ENCODE data around the gene ALG14.

The ALG14 gene

DNA sequence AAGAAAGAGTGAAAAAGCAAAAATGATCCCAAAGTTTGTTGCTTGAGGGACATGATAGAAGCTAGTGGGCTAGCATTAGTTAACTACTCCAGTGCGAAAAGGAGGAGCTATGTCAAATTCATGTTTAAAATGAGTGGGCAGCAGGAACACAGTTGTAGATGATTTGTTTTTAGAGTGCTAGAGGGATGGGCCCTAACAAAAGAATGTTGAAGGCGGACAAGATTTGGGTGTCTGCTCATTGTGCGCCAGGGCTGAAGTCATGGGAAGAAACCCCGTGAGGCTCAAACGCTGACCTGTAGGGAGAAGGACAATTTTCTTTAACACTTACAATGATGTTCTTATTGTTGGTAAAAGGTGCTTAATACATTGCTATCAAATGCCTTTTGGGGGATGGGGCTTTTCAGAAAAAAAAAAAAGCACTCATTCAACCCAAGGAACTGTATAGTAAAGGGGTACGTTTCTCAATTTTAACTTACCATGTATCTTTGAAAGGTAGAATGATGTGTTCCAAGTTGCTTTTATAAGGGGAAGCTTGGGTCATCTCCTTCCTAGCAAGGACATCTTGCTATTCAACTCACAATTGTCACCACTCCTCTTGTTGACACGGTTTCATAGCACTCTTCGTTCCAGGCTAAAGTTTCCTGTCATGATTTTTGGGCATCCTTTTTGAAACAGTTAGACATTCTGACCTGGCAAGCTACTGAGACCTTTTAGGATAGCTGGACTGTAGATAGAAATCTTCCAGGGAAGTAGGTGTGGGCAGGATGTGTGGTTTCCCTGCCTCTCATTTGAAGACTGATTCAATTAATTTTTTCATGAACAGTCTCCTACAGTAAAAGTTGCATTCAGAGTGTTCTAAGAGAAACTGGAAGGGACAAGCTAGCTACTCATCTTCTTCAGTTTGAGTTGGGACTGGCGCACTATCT, 92.8 kb downstream of the ALG14 start:
- TF ChIP-seq, protein P1, sequence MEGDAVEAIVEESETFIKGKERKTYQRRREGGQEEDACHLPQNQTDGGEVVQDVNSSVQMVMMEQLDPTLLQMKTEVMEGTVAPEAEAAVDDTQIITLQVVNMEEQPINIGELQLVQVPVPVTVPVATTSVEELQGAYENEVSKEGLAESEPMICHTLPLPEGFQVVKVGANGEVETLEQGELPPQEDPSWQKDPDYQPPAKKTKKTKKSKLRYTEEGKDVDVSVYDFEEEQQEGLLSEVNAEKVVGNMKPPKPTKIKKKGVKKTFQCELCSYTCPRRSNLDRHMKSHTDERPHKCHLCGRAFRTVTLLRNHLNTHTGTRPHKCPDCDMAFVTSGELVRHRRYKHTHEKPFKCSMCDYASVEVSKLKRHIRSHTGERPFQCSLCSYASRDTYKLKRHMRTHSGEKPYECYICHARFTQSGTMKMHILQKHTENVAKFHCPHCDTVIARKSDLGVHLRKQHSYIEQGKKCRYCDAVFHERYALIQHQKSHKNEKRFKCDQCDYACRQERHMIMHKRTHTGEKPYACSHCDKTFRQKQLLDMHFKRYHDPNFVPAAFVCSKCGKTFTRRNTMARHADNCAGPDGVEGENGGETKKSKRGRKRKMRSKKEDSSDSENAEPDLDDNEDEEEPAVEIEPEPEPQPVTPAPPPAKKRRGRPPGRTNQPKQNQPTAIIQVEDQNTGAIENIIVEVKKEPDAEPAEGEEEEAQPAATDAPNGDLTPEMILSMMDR (conservative IDR thresholded peaks at IDR 0.05): no peak
- H3K27ac ChIP-seq: peak overlapping the region; percentile 8; the same call in 1 of the 2 replicates

DNA sequence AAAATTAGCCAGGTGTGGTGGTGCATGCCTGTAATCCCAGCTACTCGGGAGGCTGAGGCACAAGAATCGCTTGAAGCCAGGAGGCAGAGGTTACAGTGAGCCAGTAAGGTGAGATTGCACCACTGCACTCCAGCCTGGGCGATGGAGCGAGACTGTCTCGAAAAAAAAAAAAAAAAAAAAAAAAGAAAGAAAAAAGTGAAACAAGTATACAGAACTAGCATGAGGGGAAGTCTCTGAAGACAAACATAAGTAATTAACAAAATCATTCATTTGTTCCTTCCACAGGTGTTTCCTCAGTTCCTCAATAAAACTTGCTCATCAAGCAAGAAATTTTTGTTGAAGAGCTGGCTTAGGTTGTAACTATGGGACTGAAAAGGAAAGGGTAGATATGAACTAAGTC, 93.6 kb downstream of the ALG14 start:
- TF ChIP-seq, protein P1 (conservative IDR thresholded peaks at IDR 0.05): no peak
- no peak overlapping the region for H3K27ac ChIP-seq

DNA sequence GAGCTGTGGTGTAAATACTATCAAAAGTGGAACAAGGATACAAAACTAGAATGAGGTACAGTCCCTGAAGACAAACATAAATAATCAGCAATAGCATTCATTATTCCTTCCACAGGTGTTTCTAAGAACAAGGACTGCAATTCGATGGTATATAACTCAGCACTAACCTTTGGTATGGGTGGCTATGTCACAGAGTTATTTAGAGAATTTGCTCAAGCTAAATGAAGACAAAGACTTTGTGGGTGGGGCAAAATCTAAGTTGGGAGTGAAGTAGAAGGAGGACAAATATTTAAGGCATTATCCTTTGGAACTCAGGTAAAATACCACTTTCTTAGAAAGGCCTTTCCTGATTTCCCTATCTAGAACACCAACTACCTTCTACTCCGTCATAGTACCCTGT, 94.3 kb downstream of the ALG14 start:
- TF ChIP-seq, protein P1 (conservative IDR thresholded peaks at IDR 0.05): no peak

DNA sequence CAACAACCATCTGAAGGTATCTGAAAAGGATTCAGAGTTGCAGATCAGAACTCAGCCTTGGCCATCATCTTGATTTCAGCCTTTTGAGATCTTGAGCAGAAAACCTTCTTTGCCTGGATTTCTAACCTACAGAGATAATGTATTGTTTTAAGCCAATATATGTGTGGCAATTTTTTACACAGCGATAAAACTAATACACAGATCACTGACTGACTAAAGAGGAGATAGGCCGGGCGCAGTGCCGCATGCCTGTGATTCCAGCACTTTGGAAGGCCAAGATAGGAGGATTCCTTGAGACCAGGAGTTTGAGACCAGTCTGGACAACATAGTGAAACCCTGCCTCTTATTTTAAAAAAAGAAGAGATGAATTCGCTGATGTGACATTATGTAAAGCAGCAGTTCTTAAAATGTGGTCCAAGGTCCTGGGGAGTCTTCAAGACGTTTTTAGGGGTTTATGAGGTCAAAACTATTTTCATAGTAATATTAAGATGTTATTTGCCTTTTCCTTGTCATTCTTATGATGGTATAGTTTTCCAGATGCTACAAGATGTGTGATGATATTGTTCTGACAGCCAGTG, 95.7 kb downstream of the ALG14 start:
- no peak overlapping the region for H3K27ac ChIP-seq
- TF ChIP-seq, protein P1 (conservative IDR thresholded peaks at IDR 0.05): no peak

More for the DNA sequence above, 94.3 kb downstream of the ALG14 start:
- H3K27ac ChIP-seq: no peak overlapping the region

DNA sequence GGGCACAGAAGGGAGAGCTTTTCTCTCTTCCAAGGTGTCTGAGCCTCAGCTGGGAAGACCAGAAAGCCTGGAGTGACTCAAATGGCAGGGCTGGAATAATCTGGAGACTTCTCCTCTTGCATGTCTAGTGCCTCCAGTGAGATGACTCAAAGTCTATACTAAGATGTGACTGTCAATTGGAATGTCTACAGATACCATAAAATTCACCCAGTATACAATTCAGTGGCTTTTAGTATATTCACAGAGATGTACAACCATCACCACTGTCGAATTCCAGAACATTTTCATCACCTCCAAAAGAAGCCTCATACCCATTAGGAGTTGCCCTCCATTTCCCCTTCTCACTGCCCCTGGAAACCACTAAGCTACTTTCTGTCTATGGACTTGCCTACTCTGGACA, 97.9 kb downstream of the ALG14 start:
- TF ChIP-seq, protein P1 (conservative IDR thresholded peaks at IDR 0.05): no peak
- H3K27ac ChIP-seq: no peak overlapping the region

DNA sequence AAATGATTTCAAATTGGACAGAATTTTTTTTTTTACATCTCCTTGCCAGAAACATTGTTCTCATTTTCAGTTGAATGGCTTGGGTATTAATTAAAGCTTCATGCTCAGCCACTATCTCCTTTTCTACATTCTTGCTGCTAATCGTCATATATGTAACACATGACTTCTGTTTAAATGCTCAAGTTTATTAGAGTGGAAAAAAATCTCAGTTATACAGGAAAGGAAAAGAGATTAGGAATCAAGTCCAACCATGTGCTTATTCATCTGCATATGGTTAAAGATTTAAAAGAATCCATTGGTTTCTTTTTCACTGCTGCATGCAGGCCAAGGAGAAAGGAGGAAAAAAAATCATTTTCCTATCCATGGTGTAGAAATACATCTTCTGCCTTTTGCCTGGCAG, 98.5 kb downstream of the ALG14 start:
- TF ChIP-seq, protein P1 (conservative IDR thresholded peaks at IDR 0.05): no peak

DNA sequence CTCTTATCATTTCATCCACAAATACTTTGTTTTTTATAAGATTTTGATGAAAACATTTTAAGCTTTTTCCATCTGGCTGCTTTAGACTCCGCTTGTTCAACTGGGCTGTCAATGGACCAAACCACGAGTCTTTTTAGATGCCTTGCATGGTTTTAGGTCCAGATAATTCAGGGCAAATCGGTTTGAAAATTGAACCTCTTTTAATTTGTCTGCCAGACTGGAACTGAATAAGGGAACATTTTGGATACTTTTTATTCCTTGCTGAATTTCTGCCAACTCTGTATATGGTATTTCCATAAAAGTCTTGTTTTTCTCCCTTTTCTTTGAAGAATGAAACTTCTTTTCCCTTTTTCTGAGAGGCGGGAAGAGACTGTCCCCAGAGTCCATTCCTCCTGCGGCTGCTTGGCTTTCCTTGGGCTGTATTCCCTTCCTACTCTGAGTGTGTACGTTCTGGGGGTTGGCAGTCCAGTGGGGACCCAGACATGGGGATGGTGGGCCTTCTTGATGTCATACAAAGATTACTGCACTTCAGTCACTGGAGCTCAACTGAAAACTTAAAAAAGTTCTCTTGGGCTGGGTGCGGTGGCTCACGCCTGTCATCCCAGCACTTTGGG, 99.3 kb downstream of the ALG14 start:
- TF ChIP-seq, protein P1 (conservative IDR thresholded peaks at IDR 0.05): no peak
- no peak overlapping the region for H3K27ac ChIP-seq

More for the DNA sequence above, 98.5 kb downstream of the ALG14 start:
- no peak overlapping the region for H3K27ac ChIP-seq
